ENCODE data around the gene PROKR1. TPM values are rescaled to one million over a fixed set of nuclear protein-coding genes. Genes with fewer than 3 reads are reported as not detected.

The PROKR1 gene
- total and polyA plus RNA-seq, 8 donors = not detected

GRCh38 chr2:68698567-68699377, 55.4 kb downstream of the PROKR1 start:
- H3K4me1 ChIP-seq = no peaks in the 10 kb centered on the region
- DNase-seq = no peak

GRCh38 chr2:68700560-68700959, 57.2 kb downstream of the PROKR1 start:
- Histone ChIP-seq H3K9me3 (peaks cover 0 to 12% (median 2%) of the 10 kb centered on the region in 4 donors), H3K27me3 (no peaks in the 10 kb centered on the region), H3K4me3 (no peak overlapping the region), H3K4me1 (no peaks in the 10 kb centered on the region), H3K27ac (no peak overlapping the region), H3K36me3 (no peaks in the 10 kb centered on the region)
- WGBS, 5 donors = 93 to 96% (median 94%) methylated on average over 2 of the region's 2 CpGs
- DNase-seq = no peak
- no peak for TF ChIP-seq POLR2A (IDR thresholded peaks at IDR 0.05)
- TF ChIP-seq EP300 (IDR thresholded peaks at IDR 0.05) = no peak
- no peak for TF ChIP-seq CTCF (IDR thresholded peaks at IDR 0.05)
- TF ChIP-seq POLR2AphosphoS5 (IDR thresholded peaks at IDR 0.05) = no peak
- intact Hi-C loops (cut with DNase I; ENCODE audit: low total_unique reads) = no loop called here

More at GRCh38 chr2:68698567-68699377, 55.4 kb downstream of the PROKR1 start:
- TF ChIP-seq POLR2A (IDR thresholded peaks at IDR 0.05) (no peak), EP300 (IDR thresholded peaks at IDR 0.05) (no peak), CTCF (IDR thresholded peaks at IDR 0.05) (no peak), POLR2AphosphoS5 (IDR thresholded peaks at IDR 0.05) (no peak)
- Histone ChIP-seq H3K9me3 (peaks cover 0 to 12% (median 2%) of the 10 kb centered on the region in 4 donors), H3K27ac (no peak overlapping the region), H3K4me3 (no peak overlapping the region), H3K36me3 (no peaks in the 10 kb centered on the region), H3K27me3 (no peaks in the 10 kb centered on the region)
- intact Hi-C loops (cut with DNase I; ENCODE audit: low total_unique reads) = no loop called here
- 42 to 70% (median 53%) methylated on average over 4 of the region's 4 CpGs for WGBS, 5 donors

GRCh38 chr2:68706637-68707036, 63.3 kb downstream of the PROKR1 start:
- DNase-seq = no peak
- Histone ChIP-seq H3K4me1 (peaks cover 0 to 16% (median 5%) of the 10 kb centered on the region in 4 donors), H3K36me3 (no peaks in the 10 kb centered on the region), H3K27me3 (no peaks in the 10 kb centered on the region), H3K27ac (no peak overlapping the region), H3K4me3 (no peak overlapping the region), H3K9me3 (no peaks in the 10 kb centered on the region)
- no peak for TF ChIP-seq EP300 (IDR thresholded peaks at IDR 0.05)
- no peak for TF ChIP-seq POLR2AphosphoS5 (IDR thresholded peaks at IDR 0.05)
- no peak for TF ChIP-seq CTCF (IDR thresholded peaks at IDR 0.05)
- TF ChIP-seq POLR2A (IDR thresholded peaks at IDR 0.05) = no peak
- intact Hi-C loops (cut with DNase I; ENCODE audit: low total_unique reads) = no loop called here
- 70 to 87% (median 79%) methylated on average over 3 of the region's 3 CpGs for WGBS, 5 donors

Other genes with a start within 250 kb of the PROKR1 start
- 1 to 10 TPM in 1 of 5 donors, under 1 TPM in 3, not detected in 1; 0.43 to 1.2 (median 0.50) TPM for gene FBXO48, start 176.3 kb upstream of the PROKR1 start, total RNA-seq
- gene FBXO48, start 176.3 kb upstream of the PROKR1 start, polyA plus RNA-seq = 1 to 10 TPM in 1 of 3 donors, under 1 TPM in 2; 0.58 to 1.1 (median 0.62) TPM
- 1 to 10 TPM in 3 of 5 donors, under 1 TPM in 2; 0.29 to 9.4 (median 5.5) TPM for gene APLF, start 176.0 kb upstream of the PROKR1 start, total RNA-seq
- under 1 TPM; 0.46 to 0.85 (median 0.68) TPM for gene APLF, start 176.0 kb upstream of the PROKR1 start, polyA plus RNA-seq
- gene ARHGAP25, start 91.2 kb downstream of the PROKR1 start, total RNA-seq = 10 to 100 TPM in 2 of 5 donors, 1 to 10 TPM in 1, under 1 TPM in 1, not detected in 1; 0.29 to 17.1 (median 8.7) TPM
- 1 to 10 TPM; 3.6 to 6.3 (median 4.0) TPM for gene ARHGAP25, start 91.2 kb downstream of the PROKR1 start, polyA plus RNA-seq
- gene BMP10, start 227.8 kb downstream of the PROKR1 start, total RNA-seq = under 1 TPM in 1 of 5 donors, not detected in 4; 0.37 TPM
- not detected for gene BMP10, start 227.8 kb downstream of the PROKR1 start, polyA plus RNA-seq

Data from stomach (tissue), 9 donors.